ENCODE results near the gene TEN1. TPM values are rescaled to one million over a fixed set of nuclear protein-coding genes. Genes with fewer than 3 reads are reported as not detected.

TEN1 gene
- polyA plus RNA-seq, 2 donors, result 42.7 to 43.7 TPM

GRCh38 chr17:76048711-76049110 is 69.7 kb downstream of the TEN1 start:
- WGBS, 2 donors, result 78 to 80% methylated on average over 9 of the region's 9 CpGs
- peaks cover 9 to 35% of the 10 kb centered on the region in 2 donors for H3K36me3 ChIP-seq (ENCODE audit: control insufficient read depth in 2 of 2, insufficient read depth in 2 of 2, low read length in 1 of 2)
- no peak overlapping the region for H3K4me3 ChIP-seq (ENCODE audit: low read depth in 1 of 2, low read length in 2 of 2)
- no peaks in the 10 kb centered on the region for H3K9me3 ChIP-seq (ENCODE audit: control insufficient read depth in 2 of 2, insufficient read depth in 1 of 2, low read depth in 1 of 2, low read length in 1 of 2)
- no peaks in the 10 kb centered on the region for H3K27me3 ChIP-seq (ENCODE audit: control insufficient read depth in 1 of 2, insufficient read depth in 2 of 2, low read length in 2 of 2)
- no peak overlapping the region for H3K27ac ChIP-seq (ENCODE audit: low read depth in 2 of 2, low read length in 1 of 2)
- peaks cover 2 to 8% of the 10 kb centered on the region in 2 donors for H3K4me1 ChIP-seq (ENCODE audit: control insufficient read depth in 2 of 2, insufficient read depth in 2 of 2, low read length in 1 of 2)

DNA sequence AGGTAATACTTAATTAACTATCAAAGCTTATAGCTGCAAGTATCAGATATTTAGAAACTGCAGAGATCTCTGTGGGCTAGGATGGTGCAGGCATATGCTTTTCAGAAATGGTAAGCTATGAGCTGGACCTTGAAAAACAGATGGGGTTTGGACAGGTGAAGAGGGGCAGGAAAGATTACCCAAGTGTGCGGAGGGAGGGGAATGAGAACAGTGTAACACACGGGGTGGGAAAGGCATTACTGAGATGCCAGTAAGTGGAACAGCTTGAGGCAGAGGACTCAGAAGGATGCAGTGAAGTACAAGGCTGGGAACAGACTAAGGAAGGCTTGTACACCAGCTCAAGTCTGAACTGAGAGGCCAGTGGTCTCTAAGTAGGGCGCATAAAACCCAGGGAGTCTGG is 70.2 kb downstream of the TEN1 start:
- Histone ChIP-seq H3K4me1 (ENCODE audit: control insufficient read depth in 2 of 2, insufficient read depth in 2 of 2, low read length in 1 of 2) (peaks cover 2 to 8% of the 10 kb centered on the region in 2 donors), H3K9me3 (ENCODE audit: control insufficient read depth in 2 of 2, insufficient read depth in 1 of 2, low read depth in 1 of 2, low read length in 1 of 2) (no peaks in the 10 kb centered on the region), H3K4me3 (ENCODE audit: low read depth in 1 of 2, low read length in 2 of 2) (no peak overlapping the region), H3K36me3 (ENCODE audit: control insufficient read depth in 2 of 2, insufficient read depth in 2 of 2, low read length in 1 of 2) (peaks cover 6 to 32% of the 10 kb centered on the region in 2 donors), H3K27ac (ENCODE audit: low read depth in 2 of 2, low read length in 1 of 2) (no peak overlapping the region), H3K27me3 (ENCODE audit: control insufficient read depth in 1 of 2, insufficient read depth in 2 of 2, low read length in 2 of 2) (no peaks in the 10 kb centered on the region)
- 91 to 92% methylated on average over 3 of the region's 3 CpGs for WGBS, 2 donors

- peak overlapping the region; percentile 4 to 80 for H3K27ac ChIP-seq (ENCODE audit: low read depth in 2 of 2, low read length in 1 of 2)
- 94% methylated on average over 15 of the region's 15 CpGs for WGBS, 2 donors
These were observed 70.9 kb downstream of the TEN1 start for GRCh38 chr17:76049836-76050537.

More at GRCh38 chr17:76049836-76050537, 70.9 kb downstream of the TEN1 start:
- Histone ChIP-seq H3K27me3 (ENCODE audit: control insufficient read depth in 1 of 2, insufficient read depth in 2 of 2, low read length in 2 of 2) (no peaks in the 10 kb centered on the region), H3K36me3 (ENCODE audit: control insufficient read depth in 2 of 2, insufficient read depth in 2 of 2, low read length in 1 of 2) (peaks cover 4 to 27% of the 10 kb centered on the region in 2 donors), H3K4me1 (ENCODE audit: control insufficient read depth in 2 of 2, insufficient read depth in 2 of 2, low read length in 1 of 2) (peaks cover 2 to 5% of the 10 kb centered on the region in 2 donors), H3K4me3 (ENCODE audit: low read depth in 1 of 2, low read length in 2 of 2) (no peak overlapping the region), H3K9me3 (ENCODE audit: control insufficient read depth in 2 of 2, insufficient read depth in 1 of 2, low read depth in 1 of 2, low read length in 1 of 2) (no peaks in the 10 kb centered on the region)

Other genes with a start within 250 kb of the TEN1 start
- gene GALK1, start 214.0 kb upstream of the TEN1 start, polyA plus RNA-seq, result 10 to 100 TPM; 27.9 to 29.5 TPM
- 10 to 100 TPM; 18.2 to 26.3 TPM for gene UNK, start 194.4 kb upstream of the TEN1 start, polyA plus RNA-seq
- 10 to 100 TPM; 21.0 to 22.4 TPM for gene UNC13D, start 134.8 kb upstream of the TEN1 start, polyA plus RNA-seq
- gene WBP2, start 123.9 kb upstream of the TEN1 start, polyA plus RNA-seq, result 10 to 100 TPM; 65.1 to 65.9 TPM
- gene TRIM47, start 100.7 kb upstream of the TEN1 start, polyA plus RNA-seq, result 10 to 100 TPM; 20.4 to 21.7 TPM
- gene TRIM65, start 82.3 kb upstream of the TEN1 start, polyA plus RNA-seq, result 10 to 100 TPM in 1 of 2 donors, 1 to 10 TPM in 1; 9.8 to 19.8 TPM
- gene MRPL38, start 74.4 kb upstream of the TEN1 start, polyA plus RNA-seq, result 10 to 100 TPM; 51.7 to 65.8 TPM
- gene FBF1, start 38.2 kb upstream of the TEN1 start, polyA plus RNA-seq, result 10 to 100 TPM in 1 of 2 donors, 1 to 10 TPM in 1; 8.7 to 33.7 TPM
- gene ACOX1, start 74 bp upstream of the TEN1 start, polyA plus RNA-seq, result 10 to 100 TPM; 22.7 to 37.4 TPM
- 10 to 100 TPM in 1 of 2 donors, 1 to 10 TPM in 1; 6.5 to 16.2 TPM for gene CDK3, start 21.6 kb downstream of the TEN1 start, polyA plus RNA-seq
- 100 to 1,000 TPM; 229 to 425 TPM for gene EVPL, start 48.1 kb downstream of the TEN1 start, polyA plus RNA-seq
- gene SRP68, start 93.3 kb downstream of the TEN1 start, polyA plus RNA-seq, result 10 to 100 TPM; 34.3 to 57.9 TPM
- under 1 TPM; 0.53 to 1.00 TPM for gene GALR2, start 95.5 kb downstream of the TEN1 start, polyA plus RNA-seq
- 1 to 10 TPM; 1.2 to 2.3 TPM for gene ZACN, start 99.9 kb downstream of the TEN1 start, polyA plus RNA-seq
- gene EXOC7, start 124.5 kb downstream of the TEN1 start, polyA plus RNA-seq, result 10 to 100 TPM; 57.0 to 77.2 TPM
- under 1 TPM; 0.33 to 0.56 TPM for gene FOXJ1, start 162.0 kb downstream of the TEN1 start, polyA plus RNA-seq

Data from esophagus (tissue), 2 donors.